RKO (cell line): Measurements from ENCODE around the gene LRMDA.

Source experiments
- DNase-seq: peaks from one replicate; pipeline ENCODE4 v3.0.0-alpha.2; 2016; ENCODE audit warnings: low spot score

Gene LRMDA

DNA sequence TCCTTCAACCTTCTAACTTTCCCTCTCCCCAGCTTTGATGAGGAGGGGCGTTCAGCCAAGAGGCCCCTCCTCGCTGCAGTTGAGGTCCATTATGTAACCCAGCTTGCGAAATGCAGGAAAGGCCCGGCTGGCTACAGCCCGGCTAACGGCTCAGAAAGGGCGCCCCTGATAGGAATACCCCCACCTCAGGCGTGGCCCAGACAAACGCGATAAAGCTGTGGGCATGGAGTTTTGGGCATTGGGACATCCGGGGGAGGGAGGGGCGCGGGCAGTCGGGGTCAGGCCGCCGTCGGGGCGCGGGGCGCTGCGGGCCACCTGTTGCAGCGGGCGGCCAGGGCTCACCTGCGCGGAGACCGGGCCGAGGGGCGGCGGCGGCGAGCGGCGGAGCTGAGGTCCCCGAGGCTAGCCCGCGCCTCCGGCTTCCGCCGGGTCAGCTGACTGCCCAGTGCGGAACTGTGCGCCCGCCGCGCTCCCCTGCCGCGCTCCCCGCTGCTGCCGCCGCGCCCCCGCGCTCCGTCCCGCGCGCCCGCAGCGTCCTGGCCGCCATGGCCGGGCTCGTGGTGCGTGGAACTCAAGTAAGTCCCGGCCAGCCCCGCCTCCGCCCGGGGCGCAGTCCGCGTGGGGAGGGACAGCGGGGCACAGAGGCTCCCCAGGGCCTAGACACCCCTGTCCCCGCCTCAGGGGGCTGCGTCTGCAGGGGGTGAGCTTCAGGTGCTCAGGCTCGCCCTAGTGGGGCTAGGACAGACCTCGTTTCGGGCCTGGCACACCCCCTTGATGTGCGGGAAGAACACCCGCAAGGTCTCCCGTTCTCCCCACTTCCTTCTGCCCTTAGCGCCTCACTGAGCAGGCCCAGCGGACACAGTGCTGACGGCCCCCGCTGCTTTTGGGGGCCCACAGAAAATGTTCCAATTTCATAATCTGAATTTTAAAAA is at the start of gene LRMDA:
Gene LRMDA (plus strand): TSS at position 445 of the 932 bp plus-strand sequence.
- no peak for DNase-seq

DNA sequence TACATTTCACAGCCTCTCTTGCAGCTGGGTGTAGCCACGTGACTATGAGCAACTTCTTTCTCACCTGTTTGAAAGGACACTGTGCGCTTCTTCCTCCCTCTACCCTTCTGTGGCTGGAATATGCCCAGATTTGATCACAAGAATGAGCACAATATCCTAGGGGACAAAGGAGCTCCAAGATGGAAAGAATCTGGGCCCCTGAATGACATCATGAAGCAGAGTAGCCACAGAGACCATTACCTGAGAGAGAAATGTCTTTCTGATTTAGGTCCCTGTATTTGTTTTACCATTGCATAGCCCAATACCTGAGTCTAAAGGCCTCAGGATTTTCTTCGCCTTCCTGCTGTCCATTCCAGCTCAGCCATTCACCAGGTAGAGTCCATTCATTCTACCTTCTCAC is 45.3 kb upstream of the LRMDA start:
- no peak for DNase-seq

DNA sequence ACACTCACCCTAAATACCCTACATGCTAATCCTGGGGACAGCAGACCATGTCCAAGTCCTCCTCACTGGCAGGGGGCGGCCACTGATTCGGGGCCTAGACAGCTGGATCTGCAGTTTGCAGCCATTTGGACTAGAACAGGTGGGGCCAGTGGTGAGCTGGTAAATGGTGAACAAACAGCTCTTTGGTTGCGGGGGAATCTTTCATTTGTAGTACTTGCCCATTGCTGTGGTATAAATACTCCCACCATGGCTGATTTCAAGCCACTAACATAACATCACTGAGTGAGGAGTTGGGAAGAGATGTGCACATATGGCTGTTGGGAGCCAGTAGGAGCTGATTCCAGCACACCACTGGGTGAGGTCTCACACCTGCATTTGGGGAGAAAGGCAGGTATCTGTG is 43.3 kb upstream of the LRMDA start:
- DNase-seq, result no peak

DNA sequence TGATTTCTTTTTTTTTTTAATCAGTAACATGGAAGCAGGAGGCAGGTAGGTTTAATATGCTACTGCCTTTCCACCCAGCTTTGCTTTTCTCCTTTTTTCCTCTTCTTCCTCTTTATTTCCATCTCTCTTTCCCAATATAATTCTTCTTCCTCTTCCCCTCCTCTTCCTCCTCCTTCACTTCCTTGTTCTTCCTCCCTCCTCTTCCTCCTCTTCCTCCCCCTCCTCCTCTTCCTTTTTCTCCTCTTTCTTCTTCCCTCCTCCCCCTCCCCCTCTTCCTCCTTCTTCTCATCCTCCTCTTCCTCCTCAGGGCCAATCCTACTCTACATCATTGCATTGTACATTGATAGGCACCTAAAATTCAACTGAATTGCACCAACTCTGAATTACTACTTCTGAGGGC is 41.2 kb upstream of the LRMDA start:
- DNase-seq, result no peak

DNA sequence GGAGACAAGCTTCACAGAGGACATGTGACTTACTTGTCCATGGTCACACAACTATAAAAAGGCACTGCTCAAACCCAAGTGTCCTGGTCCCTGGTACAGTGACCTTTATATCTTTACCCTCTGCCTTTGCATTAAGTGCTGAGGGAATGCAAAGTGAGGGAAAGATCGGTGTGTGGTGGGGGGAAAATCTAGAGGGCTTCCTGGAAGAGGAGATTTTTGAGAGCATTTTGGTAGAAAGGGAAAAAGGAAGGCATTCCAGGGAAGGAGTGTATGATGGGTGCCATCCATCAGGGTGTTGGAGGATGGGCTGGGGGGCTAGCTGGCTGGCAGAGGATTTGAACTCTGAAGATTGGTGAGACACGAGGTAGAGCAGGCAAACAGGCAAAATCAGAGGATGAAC is 39.2 kb upstream of the LRMDA start:
- no peak for DNase-seq

DNA sequence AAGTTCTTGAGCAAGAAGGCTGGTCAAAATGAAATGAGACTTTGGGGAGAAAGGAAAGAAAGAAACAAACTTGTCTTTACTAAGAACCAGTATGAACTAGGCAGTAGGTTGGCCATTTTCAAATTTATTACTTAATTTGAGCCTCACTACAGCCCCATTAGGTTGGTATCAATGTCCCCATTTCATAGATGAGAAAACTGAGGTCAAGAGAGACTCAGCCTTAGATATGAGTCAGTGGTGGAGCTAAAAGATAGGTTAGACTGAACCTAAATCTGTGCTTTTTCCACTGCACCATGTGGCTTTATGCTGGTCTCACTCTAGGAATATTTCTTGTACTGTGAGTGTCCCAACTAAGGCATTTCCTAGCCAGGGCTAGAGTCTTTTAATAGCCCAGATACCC is 38.7 kb upstream of the LRMDA start:
- no peak for DNase-seq

DNA sequence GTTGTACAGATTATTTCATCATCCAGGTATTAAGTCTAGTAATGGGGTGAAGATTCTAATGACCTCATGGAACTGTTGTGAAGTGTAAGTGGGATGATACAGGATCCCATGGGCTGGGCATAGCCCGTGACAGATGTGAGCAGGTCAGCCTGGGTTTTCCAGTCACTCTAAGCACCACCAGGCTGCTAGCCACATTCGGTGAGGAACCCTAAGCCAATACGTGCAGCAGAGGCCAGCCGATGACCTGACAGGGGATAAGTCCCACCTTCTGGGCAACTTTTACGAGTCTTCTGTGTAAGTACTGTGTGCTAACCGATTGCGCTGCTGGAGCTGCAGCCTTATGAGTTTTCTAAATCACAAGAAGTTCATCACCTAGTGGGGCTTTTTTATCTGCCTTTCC is 37.2 kb upstream of the LRMDA start:
- no peak for DNase-seq

DNA sequence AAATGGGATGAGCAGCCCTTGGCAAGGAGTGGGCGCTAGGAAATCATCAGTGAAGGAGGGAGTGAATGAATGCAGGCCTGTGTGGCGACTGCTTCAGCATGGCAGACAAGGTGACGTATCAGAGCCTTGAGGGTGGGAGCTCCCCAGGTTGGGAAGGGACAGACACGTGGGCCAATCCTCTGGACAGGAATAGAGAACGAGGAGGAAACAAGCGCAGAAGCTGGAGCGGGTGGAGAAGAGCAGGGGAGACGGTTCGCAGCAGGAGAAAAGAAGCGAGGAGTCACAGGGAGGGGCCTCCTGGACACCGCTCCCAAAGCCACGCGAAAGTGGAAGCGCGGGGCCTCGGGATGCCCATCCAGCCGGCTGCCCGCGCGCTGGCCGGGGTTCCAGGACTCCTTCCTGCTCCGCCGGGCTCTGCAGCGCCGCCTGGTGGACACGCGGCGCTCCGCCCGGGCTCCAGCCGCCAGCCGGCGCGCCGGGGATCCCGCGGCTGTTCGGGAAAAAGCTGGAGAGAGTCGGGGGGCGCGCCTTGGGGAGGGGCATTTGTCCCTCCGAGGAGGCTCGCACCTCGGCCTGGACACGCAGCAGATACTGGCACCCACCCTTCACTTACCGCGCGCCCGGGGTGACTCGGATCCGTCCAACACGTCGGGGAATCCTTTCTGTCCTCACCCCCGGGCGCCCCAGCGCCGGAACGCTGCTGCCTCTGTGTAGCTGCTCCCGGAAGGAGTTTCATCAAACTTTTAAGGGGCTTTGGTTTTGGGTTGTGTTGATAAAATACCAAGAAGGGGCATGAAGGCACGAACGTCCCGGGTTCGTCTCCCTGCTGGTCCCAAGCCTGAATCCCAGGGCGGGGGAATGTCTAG is 36.1 kb upstream of the LRMDA start:
- no peak for DNase-seq

DNA sequence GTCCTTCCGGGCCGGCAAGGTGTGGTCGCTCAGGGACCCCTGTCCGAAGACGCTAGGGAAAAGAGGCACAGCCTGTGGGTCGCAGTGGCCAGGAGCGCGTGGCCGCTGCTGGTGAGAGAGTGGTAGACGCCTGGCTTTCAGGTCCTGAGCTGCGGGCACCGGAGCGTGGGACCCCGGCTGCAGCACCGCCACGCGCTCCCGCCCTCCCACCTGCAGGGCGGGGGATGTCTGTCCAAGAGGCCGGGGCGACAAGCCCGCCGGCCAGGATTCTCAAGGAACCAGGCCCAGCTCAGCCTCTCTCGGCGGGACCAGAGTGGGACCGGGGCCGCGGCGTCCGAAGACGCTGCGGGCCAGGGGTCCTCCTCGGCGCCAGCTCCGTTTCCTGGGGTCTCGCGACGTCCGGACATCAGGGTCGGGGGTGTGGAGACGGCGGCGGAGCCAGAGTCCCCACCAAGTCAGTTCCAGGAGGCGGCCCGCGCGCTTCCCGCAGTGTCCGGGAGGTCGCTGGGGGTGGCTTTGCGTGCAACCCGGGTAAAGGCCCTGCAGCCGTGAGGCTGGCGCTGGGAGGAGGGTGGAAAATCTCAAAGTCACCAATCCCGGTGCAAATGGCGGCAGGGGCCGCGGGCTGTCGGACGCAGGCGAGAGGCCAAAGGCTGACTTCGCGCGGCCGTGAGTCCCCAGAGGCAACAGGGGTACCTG is 35.3 kb upstream of the LRMDA start:
- no peak for DNase-seq

DNA sequence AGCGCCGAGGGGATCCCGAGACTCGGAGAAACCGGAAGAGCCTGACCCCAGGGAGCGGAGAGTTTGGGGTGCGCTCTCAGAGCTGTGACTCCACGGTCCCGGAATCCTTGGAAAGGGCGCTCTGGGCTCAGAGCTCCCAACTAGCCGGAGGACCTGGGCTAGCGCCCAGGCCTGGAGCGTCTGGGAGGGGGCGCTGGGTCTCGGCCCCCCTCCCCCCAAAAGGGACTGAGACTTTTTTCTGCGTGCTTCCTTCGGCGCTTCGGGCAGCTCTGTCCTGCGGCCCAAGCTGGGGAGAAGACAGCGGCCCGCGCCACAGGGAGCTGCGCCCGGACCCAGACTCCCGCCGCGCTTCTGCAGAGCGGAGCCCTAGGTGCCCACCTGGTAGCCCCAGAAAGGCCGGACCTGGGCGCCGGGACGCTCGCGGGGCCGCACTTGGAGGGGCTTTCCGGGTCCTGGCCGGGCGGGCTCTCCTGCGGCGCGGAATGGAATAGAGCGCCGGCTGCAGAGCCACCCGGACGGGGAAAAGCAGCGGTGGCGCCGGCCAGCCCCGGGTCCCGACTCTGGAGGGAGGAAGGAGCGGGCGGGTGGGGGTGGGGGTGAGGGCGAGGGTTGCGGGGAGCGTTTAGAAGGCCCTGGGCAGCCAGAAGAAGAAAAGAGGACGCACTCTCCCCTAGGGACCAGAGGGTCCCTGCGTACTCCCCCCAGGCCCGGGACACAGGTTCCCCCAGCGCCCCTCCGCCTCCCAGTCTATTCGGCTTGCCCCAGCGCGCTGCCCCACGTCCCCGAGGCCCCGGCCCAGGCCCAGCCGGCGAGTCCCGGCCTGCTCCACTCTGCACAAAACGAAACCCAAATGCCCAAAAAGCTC is 34.6 kb upstream of the LRMDA start:
- no peak for DNase-seq

DNA sequence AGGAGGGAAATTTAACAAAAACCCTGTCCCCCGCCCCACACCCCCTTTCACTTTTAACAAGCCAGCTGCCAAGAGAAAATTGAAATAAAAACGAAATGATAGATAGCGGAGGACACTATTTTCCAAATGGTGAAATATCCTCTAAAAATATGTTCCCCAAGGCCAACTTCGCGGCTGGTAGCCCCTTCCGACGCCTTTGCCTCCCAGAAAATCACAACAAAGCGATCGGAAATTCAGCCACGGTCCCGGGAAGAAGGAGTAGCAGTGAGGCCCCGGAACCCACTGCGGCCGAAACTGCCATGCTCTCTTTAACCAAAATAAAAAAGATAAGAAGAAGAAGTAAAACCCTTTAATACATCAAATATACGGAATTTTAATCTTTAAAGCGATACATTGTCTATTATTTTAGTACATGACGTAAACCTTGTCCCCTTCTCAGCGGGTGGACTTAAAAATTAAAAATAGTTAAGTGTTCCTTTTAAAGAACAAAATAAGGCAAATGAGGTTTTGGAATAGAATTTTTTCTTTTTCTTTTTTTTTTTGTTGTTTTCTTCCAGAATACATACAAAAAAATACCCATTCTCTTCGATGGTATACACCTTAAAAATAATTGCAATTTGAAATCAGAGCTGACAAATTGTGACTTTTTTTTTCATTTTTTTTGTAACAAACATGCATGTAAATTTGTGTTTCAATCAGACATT is 33.8 kb upstream of the LRMDA start:
- no peak for DNase-seq

DNA sequence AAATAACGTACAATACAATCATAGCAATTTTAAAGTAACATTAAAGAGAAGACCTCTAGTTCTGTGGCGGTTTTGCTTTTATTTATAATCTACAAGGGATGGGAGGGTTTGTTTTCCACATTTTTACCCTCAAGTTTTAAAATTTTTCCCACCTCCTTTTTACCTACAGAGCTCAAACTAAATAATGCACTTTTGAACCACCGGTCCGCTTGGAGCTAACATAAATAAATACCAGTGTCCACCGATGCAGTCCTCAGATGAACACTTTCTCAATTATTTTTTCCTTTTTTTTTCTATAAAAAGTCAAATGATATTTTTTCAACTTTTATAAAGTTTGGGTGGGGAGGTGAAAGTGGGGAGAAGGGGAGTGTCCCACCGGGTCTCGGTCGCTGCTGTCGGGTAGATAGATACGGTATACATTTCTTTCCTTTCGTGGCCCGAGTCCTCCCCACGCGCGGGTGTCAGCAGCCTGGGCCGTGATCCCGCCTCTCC is 33.2 kb upstream of the LRMDA start:
- DNase-seq, result no peak

DNA sequence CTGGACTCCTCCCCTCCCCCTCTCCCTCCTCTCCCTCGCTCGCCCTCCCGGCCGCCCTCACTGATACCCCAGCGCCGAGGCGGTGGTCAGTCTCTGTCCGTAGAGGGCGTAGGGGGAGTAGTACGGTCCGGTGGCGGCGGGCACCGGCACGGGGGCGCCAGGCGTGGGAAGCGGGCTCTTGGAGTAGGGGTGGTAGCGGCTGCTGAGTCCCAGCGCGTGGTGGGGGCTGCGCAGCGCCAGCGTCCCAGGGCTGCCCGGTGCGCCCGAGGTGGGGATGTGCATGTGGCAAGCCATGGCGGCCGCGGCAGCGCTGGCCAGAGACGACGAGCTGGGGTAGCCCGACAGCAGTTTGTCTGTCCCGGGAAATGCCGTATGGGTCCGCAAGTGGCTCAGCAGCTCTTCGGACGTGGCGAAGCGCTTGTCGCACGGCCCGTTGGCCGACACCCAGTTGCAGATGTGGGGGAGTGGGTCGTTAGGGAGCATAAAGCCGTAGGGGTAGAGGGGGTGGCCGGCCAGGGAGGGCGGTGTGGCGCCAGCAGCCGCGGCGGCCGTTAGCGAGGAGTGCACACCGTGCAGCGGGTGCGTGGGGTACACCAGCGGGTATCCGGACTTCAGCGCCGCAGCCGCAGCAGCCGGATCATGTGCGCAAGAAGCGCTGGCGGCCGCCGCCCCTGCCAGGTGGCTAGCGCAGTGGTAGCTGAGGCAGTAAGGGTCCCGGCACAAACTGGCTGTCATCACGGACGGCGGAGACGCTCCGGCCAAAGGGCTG is 32.5 kb upstream of the LRMDA start:
- peak; percentile 62 for DNase-seq

DNA sequence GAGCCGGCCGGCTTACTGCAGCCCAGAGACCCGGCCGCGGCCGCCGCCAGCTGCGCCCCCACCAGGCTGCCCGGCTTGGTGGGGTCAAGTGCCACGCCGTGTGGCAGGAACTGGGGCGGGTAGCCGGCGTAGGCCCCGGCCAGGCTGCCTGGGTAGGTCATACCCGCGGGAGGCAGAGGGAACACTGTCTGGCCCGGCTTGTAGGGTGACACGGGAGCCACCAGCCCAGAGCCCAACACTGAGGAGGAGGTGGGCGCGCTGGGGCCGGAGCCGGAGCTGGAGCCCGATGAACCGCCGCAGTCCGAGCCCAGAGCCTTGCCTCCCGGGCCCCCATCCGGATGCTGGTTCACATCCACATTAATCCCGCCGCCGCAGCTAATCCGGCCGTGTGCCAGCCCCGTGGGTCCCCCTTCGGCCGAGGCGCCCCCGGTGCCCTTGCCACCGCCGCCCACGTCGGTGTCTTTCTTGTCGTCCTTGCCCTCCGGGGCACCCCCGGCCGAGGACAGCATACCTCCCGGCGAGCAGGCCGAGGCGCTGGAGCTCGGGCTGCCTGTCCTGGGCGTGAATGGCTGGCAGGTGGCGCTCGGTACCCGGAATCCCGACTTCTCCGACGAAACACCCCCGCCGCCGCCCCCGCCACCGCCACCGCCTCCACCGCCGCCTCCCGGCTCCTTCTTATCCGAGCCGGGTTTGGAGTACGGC is 31.8 kb upstream of the LRMDA start:
- DNase-seq, result peak; percentile 80

DNA sequence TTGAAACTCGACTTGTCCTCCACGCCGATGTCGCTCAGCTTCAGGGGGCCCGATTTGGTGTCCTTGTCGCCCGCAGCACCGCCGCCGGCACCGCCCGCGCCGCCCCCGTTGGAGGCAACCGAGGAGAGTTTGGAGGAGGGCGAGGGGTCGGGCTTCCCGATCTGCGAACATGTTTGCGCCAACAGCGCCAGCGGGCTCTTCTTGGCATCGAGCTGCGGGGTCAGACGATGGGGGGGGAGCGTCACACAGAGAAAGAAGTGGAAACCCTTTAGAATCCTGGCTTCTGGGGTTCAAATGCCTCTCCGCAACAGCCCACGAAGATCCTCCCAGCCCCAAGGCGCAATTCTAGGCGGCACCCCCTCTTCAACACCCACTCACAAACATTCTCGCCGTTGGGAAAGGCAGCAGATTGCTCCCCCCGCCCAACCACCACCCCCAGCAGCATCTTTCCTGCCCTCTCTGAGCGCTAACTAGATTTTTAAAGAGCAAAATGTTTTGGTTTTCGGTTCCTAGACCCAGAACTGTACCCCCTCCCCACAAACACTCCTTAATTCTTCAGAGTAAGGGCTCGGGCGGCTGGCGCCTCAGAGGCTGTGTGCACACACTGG is 31.2 kb upstream of the LRMDA start:
- DNase-seq, result peak; percentile 54

DNA sequence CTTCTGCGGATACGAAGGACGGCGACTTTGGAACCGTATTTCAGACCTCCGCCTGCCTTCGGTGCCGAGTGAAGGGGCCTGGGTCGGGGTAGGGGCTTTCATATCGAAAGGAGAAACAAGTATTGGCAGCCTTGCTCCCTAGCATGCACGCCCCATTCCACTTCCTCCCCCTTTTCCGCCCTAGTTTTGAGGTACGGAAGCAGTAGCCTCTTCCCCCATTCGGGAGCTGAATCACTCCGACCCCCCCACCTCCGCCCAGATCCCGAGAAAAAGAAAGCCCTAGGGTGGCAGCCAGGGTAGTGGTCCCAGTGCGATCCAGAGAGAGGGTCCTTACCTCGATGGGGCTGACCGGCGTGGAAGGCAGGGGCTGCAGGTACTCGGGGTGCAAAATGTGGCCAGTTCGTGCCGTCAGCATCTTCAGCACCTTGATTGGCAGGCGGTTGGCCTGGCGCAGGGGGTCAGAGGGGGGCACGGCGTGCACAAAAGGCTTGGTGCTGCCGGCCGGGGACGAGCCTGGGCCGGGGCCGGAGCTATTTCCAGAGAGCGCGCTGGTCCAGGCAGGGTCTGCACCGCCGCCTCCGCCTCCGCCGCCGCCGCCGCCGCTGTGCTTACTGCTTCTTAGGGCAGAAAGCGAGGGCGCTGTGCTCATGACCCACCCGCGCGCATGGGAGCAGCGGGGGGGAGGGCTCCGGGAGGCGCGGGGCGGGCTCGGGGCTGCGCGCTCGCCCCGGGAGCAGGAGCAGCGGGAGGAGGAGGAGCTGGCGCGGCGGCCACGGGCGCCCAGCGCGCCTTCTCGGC is 30.5 kb upstream of the LRMDA start:
- peak; percentile 69 for DNase-seq

DNA sequence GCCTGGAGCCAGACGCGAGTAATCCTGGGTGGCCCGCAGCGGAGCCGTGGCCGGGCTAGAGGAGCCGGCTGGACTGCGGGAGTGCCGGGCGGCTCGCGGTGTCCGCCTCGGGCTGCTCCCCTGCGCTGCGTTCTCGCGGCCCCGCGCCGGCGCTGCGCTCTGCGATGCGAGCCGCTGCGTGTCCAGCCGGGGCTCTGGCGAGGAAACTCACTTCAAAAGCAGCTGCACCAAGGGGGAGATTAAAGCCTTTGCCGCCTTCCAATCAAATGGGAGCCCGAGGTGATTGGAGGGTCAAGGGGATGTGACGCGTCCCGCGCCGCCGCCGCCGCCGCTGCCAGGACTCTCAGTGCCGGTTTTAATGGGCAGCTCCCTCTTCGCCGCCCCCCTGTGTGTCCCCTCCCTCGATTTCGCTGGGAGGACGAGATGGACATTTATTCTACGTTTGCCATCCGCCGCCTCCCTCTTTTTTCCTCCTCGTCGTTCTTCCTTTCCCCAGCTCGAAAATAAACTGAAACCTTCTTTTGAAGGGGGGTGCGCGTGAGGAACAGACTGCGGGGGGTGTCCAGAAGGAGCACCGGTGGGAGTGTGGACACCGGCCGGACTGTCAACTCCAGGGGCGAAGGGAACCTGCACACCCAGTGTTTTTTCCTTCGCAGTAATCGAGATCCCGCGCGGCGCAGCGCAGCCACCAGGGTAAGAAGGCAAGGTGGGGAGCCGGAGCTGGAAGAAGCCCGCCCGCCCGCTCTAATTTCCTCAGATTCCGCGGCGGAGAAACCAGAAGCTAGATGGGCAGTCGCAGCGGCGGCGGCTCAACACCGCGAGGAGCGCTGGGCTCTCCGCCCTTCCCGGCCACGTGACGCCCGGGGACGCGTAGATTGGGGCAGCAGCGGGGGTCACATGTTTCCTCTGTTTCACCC is 29.6 kb upstream of the LRMDA start, which contains the start of gene ZNF503:
Gene ZNF503 (minus strand): TSS at position 196 of the 917 bp plus-strand sequence. CDS start 345 bp downstream, outside the sequence.
- peak; percentile 98 for DNase-seq
